HG03175 (cell line): Measurements from ENCODE around the gene ZSWIM4.
"Not testable (repeated sequence)": the region's sequence is repeated elsewhere in the genome, so short reads cannot be mapped to it uniquely, and the experiment has no call there.

ENCODE experiments used
- ATAC-seq: cut with Tn5 transposase; IDR thresholded peaks from one replicate; pipeline ENCODE4 v1.9.1; 2021; ENCODE audit warnings: mild to moderate bottlenecking, moderate library complexity; ENCODE audit not compliant: unreplicated experiment

The ZSWIM4 gene

GRCh38 chr19:13774217-13775191 lies 20.7 kb upstream of the ZSWIM4 start, which contains the start of gene C19orf53:
C19orf53 (plus strand) TSS chr19:13774456; CDS start chr19:13774478, 22 bp downstream.
- ATAC-seq, result peak; percentile 93

- no peak for ATAC-seq
These were observed 16.8 kb upstream of the ZSWIM4 start for GRCh38 chr19:13778398-13778797.

- ATAC-seq, result no peak
These were observed 16.4 kb upstream of the ZSWIM4 start for GRCh38 chr19:13778847-13779246.

- not testable (repeated sequence) for ATAC-seq
These were observed 15.4 kb upstream of the ZSWIM4 start for GRCh38 chr19:13779794-13780193.

GRCh38 chr19:13781547-13781946 lies 13.7 kb upstream of the ZSWIM4 start:
- no peak for ATAC-seq

GRCh38 chr19:13782537-13782936 lies 12.7 kb upstream of the ZSWIM4 start:
- ATAC-seq, result no peak

GRCh38 chr19:13783565-13784500 lies 11.4 kb upstream of the ZSWIM4 start:
- no peak for ATAC-seq

GRCh38 chr19:13784731-13785452 lies 10.4 kb upstream of the ZSWIM4 start:
- no peak for ATAC-seq

GRCh38 chr19:13788991-13789390 lies 6.3 kb upstream of the ZSWIM4 start:
- no peak for ATAC-seq

GRCh38 chr19:13790354-13790753 lies 4.9 kb upstream of the ZSWIM4 start:
- ATAC-seq, result no peak

- not testable (repeated sequence) for ATAC-seq
These were observed 1.9 kb upstream of the ZSWIM4 start for GRCh38 chr19:13793317-13793716.

- no peak for ATAC-seq
These were observed 866 bp upstream of the ZSWIM4 start for GRCh38 chr19:13794398-13794756.

GRCh38 chr19:13795595-13796300 lies 505 bp downstream of the ZSWIM4 start:
- peak; percentile 30 for ATAC-seq

- ATAC-seq, result no peak
These were observed 1.2 kb downstream of the ZSWIM4 start for GRCh38 chr19:13796301-13797057.

- ATAC-seq, result no peak
These were observed 1.8 kb downstream of the ZSWIM4 start for GRCh38 chr19:13797058-13797440.

GRCh38 chr19:13797870-13798269 lies 2.6 kb downstream of the ZSWIM4 start:
- no peak for ATAC-seq

GRCh38 chr19:13799669-13800068 lies 4.4 kb downstream of the ZSWIM4 start:
- ATAC-seq, result no peak

GRCh38 chr19:13803038-13803437 lies 7.8 kb downstream of the ZSWIM4 start:
- ATAC-seq, result no peak
